OCI-LY7 (cell line): ENCODE data around the gene WNT16. TPM values are rescaled to one million over a fixed set of nuclear protein-coding genes. Genes with fewer than 3 reads are reported as not detected.

Experiments
- BruUV-seq: library from RNA; stranded (reverse); fragments of 400-500 nt; replicated peaks from 2 replicates; lab custom pipeline; 2021; lab: Mats Ljungman, UMichigan
- CTCF ChIA-PET: fragments of 300-600 bp; sonication (Branson Sonifier 250); formaldehyde crosslinking; loops from one replicate; lab custom pipeline; 2022; ENCODE audit warnings: antibody characterized with exemption; ENCODE audit not compliant: unreplicated experiment; lab: Charles Lee
- POLR2A ChIA-PET: fragments of 300-600 bp; sonication (Branson Sonifier 250); formaldehyde crosslinking; loops from one replicate; lab custom pipeline; 2022; ENCODE audit warnings: antibody characterized with exemption; lab: Charles Lee
- DNase-seq: peaks from one replicate; pipeline ENCODE4 v3.0.0-alpha.2; 2015; ENCODE audit warnings: low spot score
- H2AFZ ChIP-seq: fragments of 200-600 bp; sonication (generic), shearing (Covaris generic); 2 replicates; pipeline ENCODE4 v1.6.1; 2014; ENCODE audit warnings: mild to moderate bottlenecking, antibody characterized with exemption, low read length, moderate library complexity
- H3K27ac ChIP-seq: fragments of 200-600 bp; sonication (generic); 2 replicates; pipeline ENCODE4 v1.5.1; 2014; ENCODE audit warnings: mixed run types, low read depth, mild to moderate bottlenecking, moderate library complexity, low read length, inconsistent platforms; ENCODE audit not compliant: poor library complexity, severe bottlenecking
- H3K36me3 ChIP-seq: fragments of 200-600 bp; sonication (generic); 2 replicates; pipeline ENCODE4 v1.6.1; 2014; ENCODE audit warnings: mild to moderate bottlenecking, antibody characterized with exemption, low read length, moderate library complexity, mixed read lengths; ENCODE audit not compliant: insufficient read depth
- H3K4me1 ChIP-seq: fragments of 200-600 bp; sonication (generic); 2 replicates; pipeline ENCODE4 v1.5.1; 2014; ENCODE audit warnings: mild to moderate bottlenecking, low read length; ENCODE audit not compliant: insufficient read depth, poor library complexity, severe bottlenecking
- H3K4me2 ChIP-seq: fragments of 200-600 bp; sonication (generic); 2 replicates; pipeline ENCODE4 v1.6.1; 2014; ENCODE audit warnings: mild to moderate bottlenecking, low read length
- H3K4me3 ChIP-seq: fragments of 200-600 bp; sonication (generic); 2 replicates; pipeline ENCODE4 v1.5.1; 2014; ENCODE audit warnings: mild to moderate bottlenecking, low read depth, low read length; ENCODE audit not compliant: poor library complexity, severe bottlenecking
- H3K79me2 ChIP-seq: fragments of 200-600 bp; sonication (generic); 2 replicates; pipeline ENCODE4 v1.6.1; 2016; ENCODE audit warnings: low read depth, mild to moderate bottlenecking, low read length, moderate library complexity, mixed read lengths; ENCODE audit not compliant: insufficient read depth
- H3K9me2 ChIP-seq: fragments of 200-600 bp; sonication (generic); 2 replicates; pipeline ENCODE4 v1.6.1; 2016; ENCODE audit warnings: mild to moderate bottlenecking, low read length, mixed read lengths; ENCODE audit not compliant: insufficient read depth
- H3K9me3 ChIP-seq: fragments of 200-600 bp; sonication (generic); 2 replicates; pipeline ENCODE4 v1.6.1; 2014; ENCODE audit warnings: mild to moderate bottlenecking, mixed run types, low read length, mixed read lengths
- H4K20me1 ChIP-seq: fragments of 200-600 bp; sonication (generic); 2 replicates; pipeline ENCODE4 v1.6.1; 2014; ENCODE audit warnings: mild to moderate bottlenecking, antibody characterized with exemption, low read length, moderate library complexity, mixed read lengths; ENCODE audit not compliant: insufficient read depth
- EZH2phosphoT487 ChIP-seq: fragments of 200-600 bp; sonication (generic); IDR thresholded peaks from 2 replicates; pipeline ENCODE4 v1.6.1; 2018; ENCODE audit warnings: low read depth, borderline replicate concordance, mild to moderate bottlenecking, mixed run types, antibody characterized with exemption, low read length, moderate library complexity, mixed read lengths
- intact Hi-C: fragments of 100-400 bp; cut with micrococcal nuclease; formaldehyde crosslinking; loops from one replicate; pipeline ENCODE4 v1.10.0; 2022; ENCODE audit not compliant: unreplicated experiment
- total RNA-seq, 2 experiments: library from RNA; depleted of rRNA in 1 of 2; stranded (reverse); fragments of >200 nt in 1 of 2; shearing (Covaris generic) in 1 of 2; gene quantifications; 2 replicates each; pipeline ENCODE4 v1.2.3, GENCODE V29; 2014 to 2022
- TF ChIP-seq, protein P1 (sequence below): fragments of 200-600 bp; sonication (generic); conservative IDR thresholded peaks from 2 replicates; pipeline ENCODE4 v1.5.1; 2014; ENCODE audit warnings: mild to moderate bottlenecking, antibody characterized with exemption, low read length, moderate library complexity, mixed read lengths

The WNT16 gene
- total RNA-seq, 2 experiments from 2014 or later = not detected

DNA sequence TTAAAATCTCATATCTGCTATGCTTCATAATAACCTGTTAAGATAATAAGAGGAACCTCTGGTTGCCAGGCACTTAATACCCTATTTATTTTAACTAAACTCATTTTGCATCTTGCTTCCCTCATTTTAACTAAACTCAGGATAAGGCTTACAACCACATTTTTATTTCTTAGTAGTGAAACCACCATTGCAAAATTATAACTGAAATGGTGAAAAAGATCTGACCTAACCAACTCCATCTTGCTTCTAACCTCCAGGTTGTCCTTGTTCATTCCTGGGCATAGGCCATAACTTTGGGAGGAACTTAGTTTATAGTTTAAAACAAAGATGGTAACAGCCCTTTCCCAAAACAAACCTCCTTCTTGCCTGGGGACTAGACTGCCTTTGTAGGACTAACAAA lies 61.3 kb downstream of the WNT16 start:
- H3K9me2 ChIP-seq = no peaks in the 10 kb centered on the region
- H3K4me3 ChIP-seq = no peak overlapping the region
- H3K27ac ChIP-seq = no peak overlapping the region
- no TSS peak for BruUV-seq
- peaks cover 28% of the 10 kb centered on the region for H4K20me1 ChIP-seq
- peaks cover 24% of the 10 kb centered on the region for H3K4me1 ChIP-seq
- no peak overlapping the region for H2AFZ ChIP-seq
- no peaks in the 10 kb centered on the region for H3K9me3 ChIP-seq
- TF ChIP-seq, protein P1, sequence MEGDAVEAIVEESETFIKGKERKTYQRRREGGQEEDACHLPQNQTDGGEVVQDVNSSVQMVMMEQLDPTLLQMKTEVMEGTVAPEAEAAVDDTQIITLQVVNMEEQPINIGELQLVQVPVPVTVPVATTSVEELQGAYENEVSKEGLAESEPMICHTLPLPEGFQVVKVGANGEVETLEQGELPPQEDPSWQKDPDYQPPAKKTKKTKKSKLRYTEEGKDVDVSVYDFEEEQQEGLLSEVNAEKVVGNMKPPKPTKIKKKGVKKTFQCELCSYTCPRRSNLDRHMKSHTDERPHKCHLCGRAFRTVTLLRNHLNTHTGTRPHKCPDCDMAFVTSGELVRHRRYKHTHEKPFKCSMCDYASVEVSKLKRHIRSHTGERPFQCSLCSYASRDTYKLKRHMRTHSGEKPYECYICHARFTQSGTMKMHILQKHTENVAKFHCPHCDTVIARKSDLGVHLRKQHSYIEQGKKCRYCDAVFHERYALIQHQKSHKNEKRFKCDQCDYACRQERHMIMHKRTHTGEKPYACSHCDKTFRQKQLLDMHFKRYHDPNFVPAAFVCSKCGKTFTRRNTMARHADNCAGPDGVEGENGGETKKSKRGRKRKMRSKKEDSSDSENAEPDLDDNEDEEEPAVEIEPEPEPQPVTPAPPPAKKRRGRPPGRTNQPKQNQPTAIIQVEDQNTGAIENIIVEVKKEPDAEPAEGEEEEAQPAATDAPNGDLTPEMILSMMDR = no peak
- TF ChIP-seq EZH2phosphoT487 = no peak
- ChIA-PET POLR2A (interaction anchor here (1.0 kb wide), 1 partner anchor 18 kb away, joined by 3 read pairs; no protein-coding TSS in a partner anchor), CTCF (no interaction called here)
- H3K4me2 ChIP-seq = no peak overlapping the region
- intact Hi-C loops = no loop called here
- peaks cover 87% of the 10 kb centered on the region for H3K79me2 ChIP-seq
- DNase-seq = no peak
- H3K36me3 ChIP-seq = peaks cover 18% of the 10 kb centered on the region

DNA sequence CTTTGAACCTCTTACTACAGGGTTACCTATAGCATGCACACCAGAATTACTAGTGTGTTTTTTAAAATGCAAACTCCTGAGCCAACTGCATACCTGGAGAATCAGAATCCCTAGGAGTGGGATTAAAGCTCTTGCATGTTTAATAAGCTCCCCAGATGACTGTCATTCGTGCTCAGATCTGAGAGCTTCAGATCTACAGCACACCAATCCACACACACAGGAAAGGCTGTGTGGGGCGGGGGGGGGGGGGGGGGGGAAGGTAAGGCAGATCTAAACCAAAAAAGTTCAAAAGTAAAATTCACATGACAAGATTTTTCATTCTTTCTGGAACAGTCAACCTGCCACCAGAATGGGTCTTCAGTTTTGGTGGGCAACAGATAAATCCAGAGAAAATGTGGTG lies 61.8 kb downstream of the WNT16 start:
- no peak overlapping the region for H3K4me2 ChIP-seq

More for the DNA sequence above, 61.8 kb downstream of the WNT16 start:
- Histone ChIP-seq H3K9me3 (no peaks in the 10 kb centered on the region), H3K36me3 (peaks cover 18% of the 10 kb centered on the region), H3K4me1 (peaks cover 19% of the 10 kb centered on the region), H2AFZ (no peak overlapping the region), H3K9me2 (no peaks in the 10 kb centered on the region), H4K20me1 (peaks cover 23% of the 10 kb centered on the region), H3K79me2 (peaks cover 87% of the 10 kb centered on the region), H3K4me3 (no peak overlapping the region), H3K27ac (no peak overlapping the region)
- POLR2A ChIA-PET = interaction anchor here (1.0 kb wide), 1 partner anchor 19 kb away, joined by 3 read pairs; no protein-coding TSS in a partner anchor
- TF ChIP-seq, protein P1 = no peak
- no peak for TF ChIP-seq EZH2phosphoT487
- CTCF ChIA-PET = no interaction called here
- DNase-seq = no peak
- intact Hi-C loops = no loop called here
- BruUV-seq = no TSS peak

Other genes with a start within 250 kb of the WNT16 start
- 18.1 and 22.9 TPM in 2 replicates for gene FAM3C, start 67.3 kb downstream of the WNT16 start, total RNA-seq (2014; rRNA removed; shearing (Covaris generic))
- gene FAM3C, start 67.3 kb downstream of the WNT16 start, total RNA-seq (2022) = 27.6 and 35.3 TPM in 2 replicates